ENCODE results near the gene CHD5.
A peak's percentile ranks its signal among the peaks of the same experiment; 100 is the strongest.

CHD5 gene

DNA sequence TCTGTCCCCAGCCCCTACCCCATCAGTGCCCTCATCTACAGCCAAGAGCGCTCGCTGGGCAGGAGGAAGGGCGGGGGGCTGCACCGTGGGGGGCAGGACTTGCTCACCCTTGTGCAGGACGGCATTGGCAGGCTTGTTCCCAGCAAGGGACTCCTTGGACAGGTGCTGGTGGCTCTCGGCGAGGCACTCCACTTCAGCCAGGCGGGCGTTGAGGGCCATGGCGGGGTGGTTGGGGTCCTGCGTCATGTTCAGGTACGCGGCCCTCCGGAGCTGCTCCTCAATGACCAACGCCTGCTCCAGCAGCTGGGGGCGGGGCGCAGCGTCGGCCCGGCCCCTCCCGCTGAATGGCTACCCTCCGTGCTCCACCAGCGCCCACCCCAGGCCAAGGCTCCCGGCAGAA lies 70.4 kb downstream of the CHD5 start:
- no peak for DNase-seq

GRCh38 chr1:6108937-6109614 lies 71.0 kb downstream of the CHD5 start:
- DNase-seq: peak; percentile 52

- DNase-seq: no peak
Measured at GRCh38 chr1:6108476-6108875, 71.6 kb downstream of the CHD5 start.

DNA sequence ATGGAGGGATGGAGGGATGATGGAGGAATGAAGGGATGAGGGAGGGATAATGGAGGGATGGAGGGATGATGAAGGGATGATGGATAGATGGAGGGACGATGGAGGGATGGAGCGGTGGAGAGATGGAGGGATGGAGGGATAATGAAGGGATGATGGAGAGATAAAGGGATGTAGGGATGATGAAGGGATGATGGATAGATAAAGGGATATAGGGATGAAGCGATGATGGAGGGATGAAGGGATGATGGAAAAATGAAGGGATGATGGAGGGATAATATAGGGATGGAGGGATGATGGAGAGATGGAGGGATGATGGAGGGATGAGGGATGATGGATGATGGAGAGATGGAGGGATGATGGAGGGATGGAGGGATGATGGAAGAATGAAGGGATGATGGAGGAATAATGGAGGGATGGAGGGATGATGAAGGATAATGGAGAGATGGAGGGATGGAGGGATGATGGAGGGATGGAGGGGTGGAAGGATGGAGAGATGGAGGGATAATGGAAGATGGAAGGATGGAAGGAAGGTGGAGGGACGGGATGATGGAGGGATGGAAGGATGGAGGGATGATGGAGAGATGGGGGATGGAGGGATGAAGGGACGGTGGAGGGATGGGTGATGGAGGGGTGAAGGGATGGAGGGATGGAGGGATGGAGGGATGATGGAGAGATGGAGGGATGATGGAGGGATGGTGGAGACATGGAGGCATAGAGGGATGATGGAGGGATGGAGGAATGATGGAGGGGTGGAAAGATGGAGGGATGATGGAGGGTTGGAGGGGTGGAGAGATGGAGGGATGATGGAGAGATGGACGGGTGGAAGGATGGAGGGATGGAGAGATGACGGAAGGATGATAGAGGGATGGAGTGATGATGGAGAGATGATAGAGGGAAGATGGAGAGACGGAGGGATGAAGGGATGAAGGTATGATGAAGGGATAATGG lies 72.4 kb downstream of the CHD5 start:
- DNase-seq: no peak

GRCh38 chr1:6106977-6107376 lies 73.1 kb downstream of the CHD5 start:
- no peak for DNase-seq

- DNase-seq: no peak
Measured at GRCh38 chr1:6106321-6106731, 73.8 kb downstream of the CHD5 start.

DNA sequence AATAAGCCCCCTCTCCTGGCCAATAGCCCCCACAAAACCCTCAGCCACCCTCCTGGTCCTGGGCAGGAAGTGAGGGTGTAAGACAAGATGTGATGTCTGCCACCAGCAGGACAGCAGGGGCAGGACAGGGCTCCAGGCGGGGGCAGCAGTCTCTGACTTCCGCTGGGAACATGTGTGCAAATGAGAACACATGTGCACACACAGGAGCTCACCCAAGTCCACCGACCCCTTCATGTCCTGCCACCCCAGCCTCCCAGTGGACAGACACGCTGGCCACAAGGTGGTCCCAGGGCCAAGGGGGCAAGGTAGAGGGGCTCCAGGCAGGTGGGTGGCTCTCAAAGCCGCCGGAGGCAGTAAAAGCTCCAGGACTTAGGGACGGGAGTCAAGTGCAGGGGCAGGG lies 74.4 kb downstream of the CHD5 start:
- DNase-seq: peak; percentile 8

- DNase-seq: no peak
Measured at GRCh38 chr1:6105218-6105679, 74.9 kb downstream of the CHD5 start.

GRCh38 chr1:6104631-6105030 lies 75.5 kb downstream of the CHD5 start:
- no peak for DNase-seq

DNA sequence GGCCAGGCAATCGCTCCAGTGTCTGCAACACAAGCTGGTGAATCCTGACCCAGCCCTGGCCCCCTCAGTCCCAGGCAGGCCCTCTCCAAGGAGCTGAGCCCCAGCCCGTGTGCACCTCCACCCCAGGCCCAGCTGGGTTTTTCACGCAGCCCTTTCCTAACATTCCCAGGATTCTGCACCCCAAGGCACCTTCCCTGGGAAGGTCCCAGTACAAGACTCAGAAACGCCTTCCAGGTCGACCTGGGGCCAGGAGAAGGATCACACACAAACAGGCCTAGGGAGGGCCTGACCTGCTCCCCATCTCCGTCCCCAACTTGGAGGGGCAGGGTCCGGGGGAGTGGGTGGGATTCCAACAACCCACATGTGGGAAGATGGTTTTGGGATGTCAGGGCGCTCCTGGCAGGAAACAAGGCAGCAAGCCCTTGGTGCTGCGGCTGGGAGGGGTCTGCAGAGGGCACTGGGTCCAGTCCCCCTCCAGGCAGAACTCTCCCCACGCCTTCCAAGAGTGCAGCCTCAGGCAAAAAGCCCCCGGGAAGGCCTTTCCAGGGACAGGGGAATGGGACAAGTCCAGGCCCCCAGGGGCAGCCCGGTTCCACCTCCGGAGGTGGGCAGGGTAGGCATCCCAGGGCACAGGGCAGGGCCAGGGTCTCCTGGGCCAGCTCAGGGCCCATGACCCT lies 76.1 kb downstream of the CHD5 start:
- DNase-seq: no peak

DNA sequence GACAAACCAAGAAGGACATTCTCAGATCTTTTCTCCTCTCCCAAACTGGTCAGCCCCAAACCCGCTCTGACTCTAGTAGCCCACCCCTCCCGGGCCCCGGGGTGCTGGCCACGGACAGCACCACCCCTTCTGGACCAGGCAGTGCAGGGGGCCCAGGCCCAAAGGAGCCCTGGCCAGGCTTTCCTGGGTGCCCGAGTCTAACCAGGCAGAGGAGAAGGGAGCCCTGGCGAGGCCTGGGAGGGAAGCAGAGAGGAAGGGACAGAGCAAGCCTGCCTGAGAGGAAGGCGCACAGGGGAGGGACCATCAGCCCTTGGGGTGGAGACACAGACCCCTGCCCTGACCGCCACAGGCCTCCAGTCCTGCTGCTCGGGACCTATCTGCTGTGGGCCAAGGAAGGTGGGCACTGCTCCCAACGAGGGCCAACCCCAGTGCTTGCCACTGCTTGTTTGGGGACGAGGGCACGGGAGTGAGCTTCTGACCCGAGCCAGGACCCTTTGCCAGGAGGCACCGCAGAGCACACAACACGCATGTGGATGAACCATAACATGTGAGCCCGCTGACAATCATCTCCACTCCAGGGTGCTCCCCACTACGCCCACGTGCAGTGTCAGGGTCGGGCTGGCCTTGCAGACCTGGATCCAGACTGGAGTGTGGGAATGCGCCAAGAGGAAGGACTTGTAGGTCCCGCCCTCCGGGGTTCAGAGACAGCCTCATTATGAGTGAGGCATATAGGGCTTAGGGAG lies 76.8 kb downstream of the CHD5 start:
- DNase-seq: no peak

- no peak for DNase-seq
Measured at GRCh38 chr1:6102532-6102845, 77.6 kb downstream of the CHD5 start.

GRCh38 chr1:6101826-6102531 lies 78.1 kb downstream of the CHD5 start:
- DNase-seq: no peak

DNA sequence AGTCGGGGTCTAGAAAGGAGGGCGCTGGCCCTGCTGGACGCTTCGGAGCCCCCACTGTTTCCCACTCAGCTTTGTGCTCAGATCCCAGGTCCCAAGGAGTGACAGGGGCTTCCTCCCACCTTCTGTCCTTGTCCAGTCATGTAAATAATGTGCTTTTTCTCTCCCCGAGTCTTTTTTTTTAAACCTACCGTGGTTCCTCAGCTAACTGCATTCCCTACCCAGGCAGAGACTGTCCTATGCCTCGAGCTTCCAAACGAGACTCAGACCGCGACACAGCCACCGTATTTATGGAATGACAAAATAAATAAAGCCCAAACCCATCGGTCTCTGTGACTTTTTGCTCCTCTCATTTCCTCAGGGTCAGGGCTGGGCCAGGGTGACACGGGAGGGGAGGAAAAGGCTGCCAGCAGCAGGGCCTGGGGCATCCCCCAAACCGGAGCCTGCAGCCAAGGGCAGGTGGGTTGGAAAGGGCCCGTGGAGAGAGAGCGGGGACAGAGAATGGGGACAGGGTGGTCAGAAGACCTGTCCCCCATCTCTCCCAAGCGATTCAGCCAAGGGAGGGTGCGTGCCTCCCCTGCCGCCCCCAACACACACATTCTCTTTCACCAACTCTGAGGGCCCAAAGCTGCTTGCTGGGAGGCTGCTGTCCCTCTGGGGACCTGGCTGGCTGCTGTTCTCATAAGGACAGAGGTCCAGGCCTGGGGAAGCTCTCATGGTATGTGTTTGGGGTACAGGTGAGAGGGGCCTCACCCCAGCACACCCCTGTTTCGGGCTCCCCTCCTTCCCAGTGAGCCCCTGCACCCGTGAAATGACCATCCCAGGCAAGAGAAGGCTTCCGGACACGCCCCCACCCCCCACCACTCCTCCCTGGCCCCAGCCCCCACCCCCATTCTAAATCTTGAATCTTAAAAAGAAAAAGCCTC lies 79.0 kb downstream of the CHD5 start:
- no peak for DNase-seq

- no peak for DNase-seq
Measured at GRCh38 chr1:6099787-6100765, 80.0 kb downstream of the CHD5 start.

DNA sequence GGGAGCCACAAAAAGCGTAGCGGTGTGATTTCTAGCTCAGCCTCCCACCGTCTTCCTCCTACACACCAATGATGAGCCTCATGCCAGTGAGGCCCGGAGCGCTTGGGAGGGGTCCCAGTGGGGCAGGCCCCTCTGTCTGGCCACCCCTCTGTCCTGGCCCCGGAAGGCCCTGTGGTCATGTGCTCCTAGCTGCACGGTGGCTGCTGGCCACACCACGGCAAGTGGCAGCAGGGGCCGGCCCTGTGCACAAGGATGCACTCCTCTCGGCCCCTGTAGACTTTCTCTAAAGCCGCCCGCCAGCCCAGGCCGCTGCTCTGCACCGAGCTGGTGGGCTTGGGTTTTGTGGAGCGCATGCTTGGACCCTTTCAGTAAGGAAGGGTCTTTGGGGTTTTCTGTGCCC lies 80.8 kb downstream of the CHD5 start:
- no peak for DNase-seq

DNA sequence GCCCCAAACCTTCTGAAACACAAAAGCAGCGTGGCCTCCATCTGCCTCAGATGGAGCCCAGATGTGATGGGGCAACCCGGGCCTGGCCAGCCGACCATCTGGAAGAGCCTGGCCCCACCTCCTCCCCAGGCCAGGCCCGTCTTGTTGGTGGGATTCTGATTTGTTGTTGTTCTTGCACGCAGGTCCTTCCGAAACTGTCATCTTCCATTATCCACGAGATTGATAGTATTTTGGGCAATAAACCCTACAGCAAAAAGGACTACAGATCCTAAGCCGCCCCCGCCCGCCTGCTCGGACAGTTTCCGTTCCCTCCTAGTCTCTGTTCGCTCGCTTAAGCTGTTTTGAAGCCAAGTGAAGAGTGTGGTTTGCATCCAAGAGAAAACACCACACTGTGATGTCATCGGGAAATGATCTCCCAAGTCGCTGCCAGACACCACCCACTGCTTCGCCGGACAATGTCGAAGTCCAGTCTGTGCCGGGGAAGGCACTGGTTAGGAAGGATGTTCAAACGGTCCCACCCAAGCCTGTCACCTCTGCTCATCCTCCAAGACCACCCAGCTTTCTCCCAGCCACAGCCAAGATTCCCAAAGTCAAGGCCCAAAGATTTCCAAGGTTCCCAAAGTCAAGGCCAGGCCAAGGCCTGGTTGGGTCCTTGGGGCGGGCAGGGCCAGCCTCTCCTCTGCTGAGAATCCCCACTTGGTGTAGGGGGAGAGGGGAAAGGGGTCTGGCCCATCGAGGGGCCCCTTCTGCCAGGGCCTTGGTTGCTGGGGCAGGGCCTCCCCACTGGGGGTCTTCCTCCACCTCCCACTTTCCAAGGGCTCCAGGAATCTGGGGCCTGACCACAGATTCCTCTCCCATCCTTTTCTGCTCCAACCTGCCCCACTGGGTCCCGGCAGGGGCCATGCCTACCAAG lies 81.6 kb downstream of the CHD5 start:
- no peak for DNase-seq

DNA sequence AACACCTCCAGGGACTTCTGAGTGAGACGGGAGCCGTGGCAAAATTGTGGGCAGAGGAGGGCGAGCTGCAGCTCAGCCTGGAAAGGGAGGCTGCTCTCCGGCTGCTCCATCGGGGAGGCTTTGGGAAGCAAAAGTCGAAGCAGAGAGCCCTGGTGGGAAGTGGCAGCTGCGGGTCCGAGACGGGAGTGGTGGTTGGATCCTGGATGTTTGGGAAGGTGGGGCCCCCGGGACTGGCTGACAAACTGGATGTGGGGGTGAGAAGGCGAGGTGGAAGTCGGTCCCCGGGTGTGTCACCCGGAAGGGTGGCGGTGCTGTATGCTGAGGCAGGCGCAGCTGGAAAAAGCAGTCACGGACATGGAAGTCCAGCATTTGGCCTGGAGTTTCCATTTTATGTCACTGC lies 82.3 kb downstream of the CHD5 start:
- DNase-seq: no peak

GRCh38 chr1:6097117-6097595 lies 83.0 kb downstream of the CHD5 start:
- no peak for DNase-seq

Data from DMS153 (cell line).